IMR-90 (cell line): ENCODE data around the gene LMX1A. TPM values are rescaled to one million over a fixed set of nuclear protein-coding genes. Genes with fewer than 3 reads are reported as not detected.

Source experiments
- ATAC-seq: fragments of 200-7000 bp; cut with Tn5 transposase; 2 replicates; pipeline ENCODE4 v1.9.1; 2020; ENCODE audit warnings: low read depth, mild to moderate bottlenecking, moderate library complexity
- BruUV-seq: library from RNA; stranded (reverse); fragments of 400-500 nt; replicated peaks from 2 replicates; lab custom pipeline; 2021; lab: Mats Ljungman, UMichigan
- CTCF ChIA-PET: fragments of 300-600 bp; formaldehyde crosslinking; extraction: SDS; loops from one replicate; lab custom pipeline; 2021; ENCODE audit warnings: antibody characterized with exemption; lab: Yijun Ruan, JAX
- POLR2A ChIA-PET: fragments of 300-600 bp; sonication (Branson Sonifier 250); formaldehyde crosslinking; loops from one replicate; lab custom pipeline; 2022; ENCODE audit warnings: antibody characterized with exemption; ENCODE audit not compliant: unreplicated experiment; lab: Charles Lee
- DNase-seq: peaks from one replicate; pipeline ENCODE4 v3.0.0; 2013
- H2AFZ ChIP-seq: replicated peaks from 2 replicates; pipeline ENCODE3; 2013; ENCODE audit warnings: low read length, mild to moderate bottlenecking; ENCODE audit not compliant: poor library complexity
- H2AK5ac ChIP-seq: 2 replicates; pipeline ENCODE4 v1.6.1; 2013; ENCODE audit warnings: low read depth, low read length, inconsistent platforms
- H2AK9ac ChIP-seq: replicated peaks from 2 replicates; pipeline ENCODE3; 2013; ENCODE audit warnings: mild to moderate bottlenecking, low read depth, low read length, moderate library complexity; ENCODE audit not compliant: poor library complexity
- H2BK120ac ChIP-seq: 2 replicates; pipeline ENCODE4 v1.6.1; 2013; ENCODE audit warnings: low read depth, low read length, inconsistent platforms
- H2BK15ac ChIP-seq: 3 replicates; pipeline ENCODE4 v1.6.1; 2013; ENCODE audit warnings: low read depth, low read length, inconsistent platforms
- H2BK20ac ChIP-seq: 2 replicates; pipeline ENCODE4 v1.6.1; 2013; ENCODE audit warnings: low read depth, mild to moderate bottlenecking, inconsistent platforms, low read length, moderate library complexity
- H2BK5ac ChIP-seq: 2 replicates; pipeline ENCODE4 v1.6.1; 2013; ENCODE audit warnings: mild to moderate bottlenecking, low read depth, low read length, inconsistent platforms; ENCODE audit not compliant: poor library complexity, severe bottlenecking
- H3K14ac ChIP-seq: replicated peaks from 2 replicates; pipeline ENCODE4 v1.6.1; 2013; ENCODE audit warnings: low read depth, low read length, inconsistent platforms
- H3K18ac ChIP-seq: 2 replicates; pipeline ENCODE4 v1.6.1; 2013; ENCODE audit warnings: low read depth, low read length, control low read depth
- H3K23ac ChIP-seq: 2 replicates; pipeline ENCODE4 v1.6.1; 2013; ENCODE audit warnings: low read depth, low read length, inconsistent platforms
- H3K27ac ChIP-seq: 2 replicates; pipeline ENCODE4 v1.5.1; 2013; ENCODE audit warnings: mild to moderate bottlenecking, control low read depth, low read length; ENCODE audit not compliant: insufficient read depth
- H3K27me3 ChIP-seq: 2 replicates; pipeline ENCODE4 v1.6.1; 2013; ENCODE audit warnings: low read length; ENCODE audit not compliant: control insufficient read depth, insufficient read depth
- H3K36me3 ChIP-seq: 2 replicates; pipeline ENCODE4 v1.6.1; 2013; ENCODE audit warnings: low read length, mixed read lengths; ENCODE audit not compliant: control insufficient read depth, insufficient read depth
- H3K4ac ChIP-seq: 2 replicates; pipeline ENCODE4 v1.6.1; 2013; ENCODE audit warnings: low read depth, low read length, inconsistent platforms
- H3K4me1 ChIP-seq: 2 replicates; pipeline ENCODE4 v1.6.1; 2013; ENCODE audit warnings: low read length, mixed read lengths; ENCODE audit not compliant: control insufficient read depth, insufficient read depth
- H3K4me2 ChIP-seq: 2 replicates; pipeline ENCODE4 v1.6.1; 2013; ENCODE audit warnings: low read depth, mild to moderate bottlenecking, control low read depth, low read length, moderate library complexity
- H3K4me3 ChIP-seq: 2 replicates; pipeline ENCODE4 v1.5.1; 2013; ENCODE audit warnings: low read depth, mild to moderate bottlenecking, control low read depth, low read length, moderate library complexity; ENCODE audit not compliant: insufficient read depth
- H3K56ac ChIP-seq: 2 replicates; pipeline ENCODE4 v1.6.1; 2013; ENCODE audit warnings: low read length, inconsistent platforms; ENCODE audit not compliant: insufficient read depth; ENCODE audit errors: extremely low read depth
- H3K79me1 ChIP-seq, 2 experiments: 2 replicates each; pipeline ENCODE4 v1.6.1; 2013; ENCODE audit warnings: low read length in 2 of 2, inconsistent platforms in 1 of 2, low read depth in 1 of 2
- H3K9ac ChIP-seq: 2 replicates; pipeline ENCODE4 v1.6.1; 2013; ENCODE audit warnings: low read depth, low read length, control low read depth
- H3K9me1 ChIP-seq: 2 replicates; pipeline ENCODE4 v1.6.1; 2013; ENCODE audit warnings: low read length, inconsistent platforms; ENCODE audit not compliant: insufficient read depth
- H3K9me3 ChIP-seq: 2 replicates; pipeline ENCODE4 v1.6.1; 2013; ENCODE audit warnings: low read length; ENCODE audit not compliant: control insufficient read depth, insufficient read depth
- H4K20me1 ChIP-seq: 2 replicates; pipeline ENCODE4 v1.6.1; 2013; ENCODE audit warnings: low read length, inconsistent platforms; ENCODE audit not compliant: insufficient read depth
- H4K5ac ChIP-seq: 2 replicates; pipeline ENCODE4 v1.6.1; 2013; ENCODE audit warnings: mild to moderate bottlenecking, low read depth, low read length, control low read depth
- H4K8ac ChIP-seq, 2 experiments: 2 replicates each; pipeline ENCODE4 v1.6.1; 2013; ENCODE audit warnings: low read depth in 2 of 2, low read length in 2 of 2, control low read depth in 1 of 2, inconsistent platforms in 1 of 2
- H4K91ac ChIP-seq: 2 replicates; pipeline ENCODE4 v1.6.1; 2013; ENCODE audit warnings: low read depth, low read length, inconsistent platforms; ENCODE audit not compliant: insufficient read depth
- CEBPB ChIP-seq: IDR thresholded peaks from 2 replicates; pipeline ENCODE4 v1.6.1; 2012; ENCODE audit warnings: low read depth, low read length, improper control_type of control experiment
- CTCF ChIP-seq: conservative IDR thresholded peaks from 2 replicates; pipeline ENCODE4 v1.5.1; 2012; ENCODE audit warnings: mild to moderate bottlenecking, low read depth, low read length, improper control_type of control experiment
- NFE2L2 ChIP-seq: fragments of 150-350 bp; IDR thresholded peaks from 2 replicates; pipeline ENCODE4 v1.6.1; 2016; ENCODE audit warnings: low read depth, mild to moderate bottlenecking, low read length
- RAD21 ChIP-seq: IDR thresholded peaks from 2 replicates; pipeline ENCODE4 v1.6.1; 2012; ENCODE audit warnings: low read length, improper control_type of control experiment
- SMC3 ChIP-seq: fragments of 150-350 bp; IDR thresholded peaks from 2 replicates; pipeline ENCODE4 v1.6.1; 2016; ENCODE audit warnings: low read depth, mild to moderate bottlenecking, antibody characterized with exemption, low read length, moderate library complexity
- WGBS, 2 experiments: methylation state at CpG; one replicate each; pipeline versions ENCODE4 v1.1.5 to v1.1.7; 2013; ENCODE audit warnings: missing lambda C conversion rate in 2 of 2; ENCODE audit not compliant: insufficient read length in 1 of 2; ENCODE audit errors: extremely low coverage in 2 of 2; 5-methylcytosine and 5-hydroxymethylcytosine counted together
- dilution Hi-C: fragments of 300-500 bp; cut with HindIII; formaldehyde crosslinking; loops from one replicate; pipeline ENCODE4 v1.14.3; 2018; ENCODE audit warnings: low sequenced_read_pairs; ENCODE audit not compliant: unreplicated experiment
- in situ Hi-C: fragments of 300-500 bp; cut with MboI; formaldehyde crosslinking; loops from 3 replicates; pipeline ENCODE4 v1.14.3; 2019; ENCODE audit warnings: low sequenced_read_pairs, inconsistent platforms, mixed read lengths
- intact Hi-C: fragments of 100-400 bp; cut with micrococcal nuclease; formaldehyde crosslinking; loops from 2 replicates; pipeline ENCODE4 v1.10.0; 2022
- polyA plus RNA-seq, 3 experiments: library from polyadenylated mRNA; depleted of rRNA; stranded (reverse); fragments of >200 nt; gene quantifications; 2 replicates each; pipeline ENCODE4 v1.2.3, GENCODE V29; 2012; ENCODE audit warnings: low replicate concordance in 1 of 3
- total RNA-seq: library from RNA; depleted of rRNA; stranded (reverse); fragments of >200 nt; gene quantifications from 2 replicates; pipeline ENCODE4 v1.2.3, GENCODE V29; 2012

Gene LMX1A
- total and polyA plus RNA-seq, 2 of the 4 experiments (the other 2 are of a cell fraction) = not detected

- no peak overlapping the region for H3K14ac ChIP-seq
- CTCF ChIA-PET = interaction anchor here (0.5 to 1.8 kb wide), 10 partner anchors 9 to 294 kb away, joined by 3 to 8 read pairs (median 4); no protein-coding TSS in a partner anchor
- no peak overlapping the region for H3K56ac ChIP-seq
- BruUV-seq = no TSS peak
- in situ Hi-C loops = no loop called here
- H4K5ac ChIP-seq = no peak overlapping the region
- H3K79me1 ChIP-seq = no peaks in the 10 kb centered on the region
- H2AK5ac ChIP-seq = no peak overlapping the region
- no CpG with 5 or more reads among the region's 7 CpGs for WGBS, 2 experiments
- no peak overlapping the region for H3K4me3 ChIP-seq
- no peak overlapping the region for H2AFZ ChIP-seq
- no peak overlapping the region for H4K8ac ChIP-seq
- ATAC-seq (peak; percentile 59; the same call in 1 of the 2 replicates), DNase-seq (peak; percentile 56)
- H2AK9ac ChIP-seq = no peak overlapping the region
- no peaks in the 10 kb centered on the region for H3K9me1 ChIP-seq
- H3K9ac ChIP-seq = no peak overlapping the region
- H4K20me1 ChIP-seq = no peaks in the 10 kb centered on the region
- POLR2A ChIA-PET = no interaction called here
- H4K91ac ChIP-seq = no peak overlapping the region
- intact Hi-C loops = loop anchor here (5.0 to 10.0 kb wide), 2 partner anchors 223 to 255 kb away; no protein-coding TSS in a partner anchor
- H2BK5ac ChIP-seq = no peak overlapping the region
- H2BK20ac ChIP-seq = no peak overlapping the region
- TF ChIP-seq SMC3 = peak; percentile 37; the same call in 1 of the 2 replicates
- peak; percentile 64 for TF ChIP-seq CTCF
- no peak for TF ChIP-seq NFE2L2
- peak; percentile 31; the same call in 1 of the 2 replicates for TF ChIP-seq RAD21
- TF ChIP-seq CEBPB = no peak
- H3K9me3 ChIP-seq = no peaks in the 10 kb centered on the region
- no peak overlapping the region for H3K4me2 ChIP-seq
- no peaks in the 10 kb centered on the region; the same call in 1 of the 2 replicates for H3K27me3 ChIP-seq
- dilution Hi-C loops = no loop called here
- H3K27ac ChIP-seq = no peak overlapping the region
- H2BK15ac ChIP-seq = no peak overlapping the region
- no peak overlapping the region for H3K23ac ChIP-seq
- no peaks in the 10 kb centered on the region for H3K36me3 ChIP-seq
- H3K4ac ChIP-seq = no peak overlapping the region
- H3K18ac ChIP-seq = no peak overlapping the region
- H2BK120ac ChIP-seq = no peak overlapping the region
- no peaks in the 10 kb centered on the region for H3K4me1 ChIP-seq
Measured at GRCh38 chr1:165367375-165367993, 11.0 kb upstream of the LMX1A start.
